SK-N-MC (cell line): ENCODE data around the gene GPR55.

Experiments used
- EZH2 ChIP-seq: fragments of 200-600 bp; sonication (generic); IDR thresholded peaks from one replicate; pipeline ENCODE4 v1.6.1; 2017; ENCODE audit warnings: antibody characterized with exemption
- POLR2AphosphoS5 ChIP-seq: IDR thresholded peaks from 2 replicates; pipeline ENCODE4 v1.6.1; 2012; ENCODE audit warnings: mild to moderate bottlenecking, low read depth, low read length, borderline replicate concordance

DNA sequence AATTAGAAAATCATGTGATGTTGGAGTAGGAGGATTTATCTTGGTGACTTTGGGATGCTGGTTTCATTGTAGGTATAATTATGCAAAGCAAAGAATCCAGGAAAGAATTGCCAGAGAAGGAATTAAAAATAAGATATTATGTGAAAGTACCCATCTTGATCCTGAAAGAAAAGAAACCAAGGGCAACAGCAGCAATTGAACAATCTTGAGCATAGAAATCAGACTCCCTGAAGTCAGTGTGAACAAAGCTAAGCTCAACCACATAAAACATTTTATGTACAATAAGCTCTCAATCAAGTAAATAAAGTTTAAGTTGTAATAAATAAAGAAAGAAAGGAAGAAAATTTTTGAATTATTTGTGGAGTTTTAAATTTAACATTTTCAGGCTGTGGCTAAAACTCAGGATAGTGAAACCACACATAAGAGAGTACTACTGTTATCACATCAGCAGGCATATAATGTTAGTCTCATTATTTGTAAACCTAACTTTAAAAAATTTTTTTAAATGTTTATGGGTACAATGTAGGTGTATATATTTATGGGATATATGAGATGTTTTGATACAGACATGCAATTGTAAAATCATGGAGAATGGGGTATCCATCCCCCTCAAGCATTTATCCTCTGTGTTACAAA lies 32.8 kb upstream of the GPR55 start:
- TF ChIP-seq POLR2AphosphoS5 (no peak), EZH2 (no peak)
